GM21367 (cell line): ENCODE results near the gene FNDC3B.

Experiments used
- ATAC-seq: cut with Tn5 transposase; IDR thresholded peaks from one replicate; pipeline ENCODE4 v1.9.1; 2021; ENCODE audit not compliant: unreplicated experiment

Gene FNDC3B

GRCh38 chr3:172111163-172111562, 71.8 kb downstream of the FNDC3B start:
- ATAC-seq: no peak

GRCh38 chr3:172112078-172112733, 72.8 kb downstream of the FNDC3B start:
- ATAC-seq: no peak

DNA sequence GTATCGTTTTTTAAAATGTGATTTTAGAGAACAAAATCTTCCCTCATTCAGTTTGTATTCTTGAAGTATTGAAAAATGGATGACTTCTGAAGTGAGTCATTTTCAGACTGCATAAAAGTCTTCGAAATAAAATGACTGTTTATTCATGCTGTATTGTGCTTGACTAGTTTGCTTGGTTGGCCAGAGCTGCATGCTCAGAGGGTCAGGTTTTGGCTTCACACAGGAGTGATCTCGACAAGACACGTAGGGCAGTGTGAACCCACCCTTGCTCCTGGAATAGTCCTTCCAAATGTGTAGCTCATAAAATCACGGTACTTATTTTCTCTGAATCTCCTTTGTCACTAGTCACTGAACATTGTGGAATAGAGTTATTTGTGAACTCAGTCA, 73.3 kb downstream of the FNDC3B start:
- no peak for ATAC-seq

- no peak for ATAC-seq
These were observed 74.3 kb downstream of the FNDC3B start for GRCh38 chr3:172113710-172114109.

DNA sequence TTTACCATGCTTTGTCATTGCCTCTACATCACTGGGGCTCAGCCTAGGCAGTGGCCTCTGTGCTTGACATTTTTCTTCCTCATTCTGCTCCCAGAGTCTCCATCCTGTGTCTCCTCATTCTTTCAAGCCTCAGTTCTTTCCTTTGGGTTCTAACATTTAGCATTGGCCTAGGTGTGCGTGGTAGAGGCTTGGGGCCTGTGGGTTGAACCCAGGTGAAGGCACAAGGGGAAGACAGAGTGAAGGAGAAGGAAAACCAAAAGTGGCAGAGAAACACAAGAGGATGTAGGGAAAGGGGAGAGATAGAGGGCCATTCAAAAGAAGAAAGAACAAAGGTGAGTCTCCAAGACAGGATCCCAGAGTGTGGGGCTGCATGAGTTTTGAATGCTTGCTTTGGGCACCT, 75.7 kb downstream of the FNDC3B start:
- no peak for ATAC-seq

GRCh38 chr3:172115787-172116186, 76.4 kb downstream of the FNDC3B start:
- no peak for ATAC-seq

- ATAC-seq: no peak
These were observed 78.6 kb downstream of the FNDC3B start for GRCh38 chr3:172118019-172118418.

GRCh38 chr3:172119266-172119969, 80.0 kb downstream of the FNDC3B start:
- ATAC-seq: no peak

GRCh38 chr3:172120912-172121311, 81.5 kb downstream of the FNDC3B start:
- no peak for ATAC-seq

DNA sequence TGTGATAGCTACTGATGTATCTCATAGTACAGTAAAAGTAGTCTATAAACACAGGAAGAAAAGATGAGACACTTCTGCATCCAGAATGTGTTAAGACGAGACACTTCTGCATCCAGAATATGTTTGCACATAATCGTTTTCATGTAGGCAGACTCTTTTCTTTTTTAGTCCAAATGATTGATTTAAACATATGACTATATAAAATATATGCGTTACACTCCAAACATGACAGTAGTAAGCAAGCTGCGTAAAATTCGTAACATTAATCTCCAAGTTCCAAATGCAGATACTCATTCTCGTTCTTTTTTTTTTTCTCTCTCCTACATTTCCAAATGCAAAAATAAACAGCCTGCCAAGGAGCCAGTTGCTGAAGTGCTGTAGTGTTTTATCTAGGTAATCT, 82.6 kb downstream of the FNDC3B start:
- ATAC-seq: no peak

GRCh38 chr3:172124271-172124670, 84.9 kb downstream of the FNDC3B start:
- ATAC-seq: no peak

DNA sequence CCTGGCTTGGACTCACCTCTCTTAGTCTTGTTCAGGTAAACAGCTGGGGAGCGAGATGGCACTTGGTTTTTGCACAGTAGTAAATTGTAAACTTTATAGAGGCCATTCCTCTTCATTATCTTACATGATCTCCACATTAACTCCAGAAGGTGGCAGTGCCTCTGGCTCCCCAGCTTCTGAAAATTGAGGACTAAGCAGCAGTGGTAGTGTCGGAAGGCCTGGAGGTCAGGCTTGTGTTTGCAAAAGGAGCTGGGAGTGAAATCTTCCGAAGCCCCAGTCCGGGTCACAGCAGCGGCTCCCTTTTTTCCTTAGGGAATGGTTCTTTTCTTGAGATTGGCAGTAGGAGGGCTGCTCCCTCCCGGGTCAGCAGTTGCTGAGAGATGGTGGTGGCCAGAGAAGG, 85.7 kb downstream of the FNDC3B start:
- no peak for ATAC-seq

DNA sequence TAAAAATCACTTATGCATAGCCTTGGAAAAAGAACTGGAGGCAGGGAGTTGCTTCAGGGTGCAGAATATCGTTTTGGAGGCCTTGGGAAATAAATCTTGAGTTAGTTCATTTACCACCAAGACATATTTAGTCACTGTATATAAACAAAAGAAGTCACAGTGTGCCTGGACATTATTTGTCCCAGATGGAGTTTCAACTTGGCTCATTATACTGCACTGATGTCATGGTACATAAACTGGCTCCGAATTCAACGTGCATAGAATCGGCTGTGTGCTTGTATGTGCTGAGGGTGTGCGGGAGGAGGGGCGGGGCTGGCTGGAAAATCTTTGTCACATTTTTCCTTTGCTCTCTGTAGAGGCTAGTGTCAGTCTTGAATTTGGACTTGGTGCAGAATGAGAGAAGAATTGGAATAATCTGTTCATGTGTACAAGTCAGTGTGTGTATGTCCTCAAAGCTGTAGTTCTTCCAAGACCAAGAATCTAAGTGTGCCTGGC, 86.6 kb downstream of the FNDC3B start:
- no peak for ATAC-seq

DNA sequence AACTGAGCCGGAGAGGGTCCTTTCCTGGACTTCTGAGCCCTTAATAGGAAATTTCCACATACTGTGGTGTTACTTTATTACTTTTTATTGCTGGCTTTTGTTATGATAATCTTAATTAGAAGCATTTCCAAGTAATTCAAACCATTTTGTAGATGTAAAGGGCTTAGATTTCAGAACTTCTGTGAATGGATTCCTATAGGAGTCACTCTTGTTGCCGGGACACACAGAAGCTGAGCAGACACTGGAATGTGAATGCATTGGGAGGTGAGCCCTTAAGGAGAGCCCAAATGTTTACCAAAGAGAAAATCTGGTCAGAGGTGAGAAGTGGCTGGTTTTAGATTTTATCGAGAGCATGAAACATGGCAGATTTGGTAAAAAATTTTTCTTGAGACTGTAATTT, 87.4 kb downstream of the FNDC3B start:
- ATAC-seq: no peak

DNA sequence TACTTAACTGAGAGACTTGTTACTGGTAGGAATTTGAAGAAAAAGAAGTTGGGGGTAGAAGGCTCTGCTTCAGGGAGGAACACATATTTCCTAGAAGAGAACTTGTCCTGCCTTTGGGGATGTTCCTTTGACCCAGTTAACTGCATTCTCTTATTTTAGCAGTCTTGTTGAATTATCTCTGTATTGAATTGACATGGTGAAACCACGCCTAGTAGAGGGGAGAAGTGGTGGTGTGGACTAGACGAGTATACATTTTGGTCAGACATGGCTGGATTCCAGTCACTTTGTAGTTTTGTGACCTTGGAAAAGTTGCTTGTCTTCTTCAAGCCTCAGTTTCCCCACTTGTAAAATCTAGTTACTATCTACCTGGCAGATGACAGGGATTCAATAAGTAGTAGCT, 87.8 kb downstream of the FNDC3B start:
- ATAC-seq: no peak

DNA sequence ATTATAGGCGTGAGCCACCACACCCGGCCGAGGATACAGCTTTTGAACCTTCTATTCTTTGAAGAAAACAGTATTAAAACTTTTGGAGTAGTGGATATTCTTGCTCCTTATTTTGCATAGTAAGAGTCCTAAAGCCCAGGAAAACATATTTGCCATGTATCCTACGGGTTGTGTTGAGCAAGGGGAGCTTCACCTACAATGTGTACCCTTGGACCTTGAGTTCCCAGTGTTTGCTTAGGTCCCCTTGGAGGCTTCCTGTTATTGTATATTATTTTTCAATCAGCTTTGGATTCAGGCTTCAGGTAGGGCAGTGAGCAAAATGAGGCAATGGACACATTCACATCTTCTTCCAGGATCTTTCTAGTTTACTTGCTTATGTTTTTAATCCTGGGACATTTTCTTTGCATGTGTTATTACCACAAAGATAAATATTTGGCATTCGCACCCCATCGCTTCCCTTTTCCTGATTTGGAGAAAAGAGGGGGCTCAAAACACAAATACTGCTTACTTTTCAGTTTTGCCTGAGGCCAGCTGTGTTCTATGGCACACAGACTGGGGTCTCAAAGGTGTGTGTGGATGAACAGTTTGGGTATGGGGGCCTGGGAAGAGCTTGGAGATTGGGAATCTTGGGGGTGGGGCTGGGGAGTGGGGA, 88.7 kb downstream of the FNDC3B start:
- ATAC-seq: no peak

DNA sequence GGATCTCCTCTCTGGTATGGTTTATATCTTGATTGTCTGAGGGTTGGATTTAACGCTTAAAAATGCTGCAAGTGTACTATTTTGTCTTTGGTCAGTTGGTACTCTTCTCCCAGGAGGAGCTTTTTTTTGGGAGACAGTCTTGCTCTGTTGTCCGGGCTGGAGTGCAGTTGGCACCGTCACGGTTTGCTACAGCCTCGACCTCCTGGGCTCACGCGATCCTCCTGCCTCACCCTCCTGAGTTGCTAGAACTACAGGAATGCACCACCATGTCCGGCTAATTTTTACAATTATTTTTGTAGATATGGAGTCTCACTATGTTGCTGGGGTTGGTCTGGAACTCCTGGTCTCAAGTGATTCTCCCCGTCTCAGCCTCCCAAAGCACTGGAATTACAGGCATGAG, 89.5 kb downstream of the FNDC3B start:
- no peak for ATAC-seq

DNA sequence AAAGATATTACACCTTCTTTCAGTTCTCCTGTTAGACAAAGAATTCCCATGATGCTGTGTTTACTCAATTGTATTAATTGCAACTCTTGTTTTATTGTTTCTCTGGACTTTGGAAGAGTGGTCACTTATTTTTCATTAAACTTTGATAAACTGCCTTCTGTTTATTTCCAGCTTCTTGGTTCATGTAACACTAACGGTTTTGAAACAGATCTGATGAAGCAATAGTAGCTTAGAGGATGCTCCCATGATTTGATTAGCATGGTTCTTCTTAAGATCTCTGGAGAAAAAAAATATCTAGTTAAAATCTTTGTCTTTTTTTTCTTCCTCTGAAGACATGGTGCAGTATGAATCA, 90.1 kb downstream of the FNDC3B start:
- no peak for ATAC-seq

- ATAC-seq: no peak
These were observed 90.7 kb downstream of the FNDC3B start for GRCh38 chr3:172129850-172130716.

DNA sequence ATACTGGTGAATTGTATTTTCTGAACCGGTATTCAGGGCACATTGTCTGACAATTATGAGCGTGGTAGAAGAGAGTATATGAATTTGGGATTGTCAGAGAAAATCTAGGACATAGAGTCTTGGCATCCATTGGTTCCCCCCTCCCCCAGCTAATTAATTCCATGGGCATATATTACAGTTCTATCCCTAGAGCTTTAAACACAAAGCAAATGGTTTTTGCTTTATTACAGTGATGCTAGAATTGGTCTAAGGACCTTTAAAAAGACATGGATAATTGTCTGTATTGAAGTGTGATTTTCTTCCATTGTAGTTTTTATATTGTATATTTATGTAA, 91.3 kb downstream of the FNDC3B start:
- ATAC-seq: no peak

- no peak for ATAC-seq
These were observed 92.4 kb downstream of the FNDC3B start for GRCh38 chr3:172131746-172132145.
